Ovary (tissue), 9 donors: Measurements from ENCODE around the gene MAD1L1. TPM values are rescaled to one million over a fixed set of nuclear protein-coding genes. Genes with fewer than 3 reads are reported as not detected.
A peak's percentile ranks its signal among the peaks of the same experiment; 100 is the strongest.

ENCODE experiments used
- DNase-seq, 5 donors: peaks; one replicate each; pipeline ENCODE4 v3.0.0-alpha.2; 2019 to 2020
- H3K27ac ChIP-seq, 2 donors: fragments of 200-600 bp; one replicate each; pipeline versions ENCODE4 v1.5.1 to v1.8.0; 2019 to 2022
- H3K27me3 ChIP-seq: fragments of 200-600 bp; one replicate; pipeline ENCODE4 v1.8.0; 2022
- H3K36me3 ChIP-seq: fragments of 200-600 bp; sonication (generic); one replicate; pipeline ENCODE4 v1.5.1; 2019
- H3K4me1 ChIP-seq: one replicate; pipeline ENCODE4 v1.8.1; 2013; ENCODE audit warnings: mild to moderate bottlenecking, moderate library complexity; ENCODE audit not compliant: insufficient read depth
- H3K4me3 ChIP-seq: fragments of 200-600 bp; sonication (generic); one replicate; pipeline ENCODE4 v1.5.1; 2017
- H3K9me3 ChIP-seq, 2 donors: fragments of 200-600 bp in 1 of 2; sonication (generic) in 1 of 2; one replicate each; pipeline versions ENCODE4 v1.5.1 to v1.8.1; 2013 to 2019; ENCODE audit warnings: mild to moderate bottlenecking in 1 of 2, moderate library complexity in 1 of 2
- EP300 ChIP-seq: sonication (generic); formaldehyde crosslinking; IDR thresholded peaks from one replicate; pipeline ENCODE4 v1.6.1; 2017; ENCODE audit warnings: antibody characterized with exemption
- POLR2A ChIP-seq: fragments of 450-650 bp; IDR thresholded peaks from one replicate; pipeline ENCODE4 v1.6.1; 2017; ENCODE audit warnings: antibody characterized with exemption, mild to moderate bottlenecking, moderate library complexity
- WGBS, 3 donors: extraction: QIAGEN DNeasy Blood & Tissue Kit in 1 of 3; methylation state at CpG; one replicate each; pipeline versions ENCODE4 v1.1.5 to v1.1.7; 2013 to 2017; 5-methylcytosine and 5-hydroxymethylcytosine counted together
- intact Hi-C, 4 donors: fragments of 100-400 bp; cut with DNase I; formaldehyde crosslinking; loops; one replicate each; pipeline versions ENCODE4 v1.11.0 to v1.15.1; 2022 to 2023
- polyA plus RNA-seq, 2 donors: library from polyadenylated mRNA; stranded (reverse); fragments of 200-250 nt in 1 of 2; fragments of 350-450 nt in 1 of 2; fragmentation: Illumina TruSeq in 1 of 2; extraction: RNeasy Lipid Tissue Mini Kit (QIAGEN cat#74804) in 1 of 2; gene quantifications; one replicate each; pipeline ENCODE4 v1.2.3, GENCODE V29; 2013 to 2014
- total RNA-seq, 7 donors: library from RNA; depleted of rRNA in 2 of 7; stranded (reverse); fragments of >200 nt in 2 of 7; fragmentation: NEBNext Ultra II Directional in 3 of 7; extraction: Animal tissue kit (Norgen Biotek cat#: 25700) in 3 of 7; gene quantifications; one replicate each; pipeline versions ENCODE4 v1.1.0 to v1.2.4, GENCODE V29; 2016 to 2023
- TF ChIP-seq, protein P1 (sequence below), 3 donors: fragments of 450-650 bp in 2 of 3; fragments of 200-600 bp in 1 of 3; IDR thresholded peaks; one replicate each; pipeline versions ENCODE4 v1.5.1 to v1.8.0; 2016 to 2022; ENCODE audit warnings: antibody characterized with exemption in 3 of 3, mild to moderate bottlenecking in 1 of 3
- donor health status: DM: no; HTN: no; CAD: no; lungs with moderate emphysema.
- donor health status: DM: no; HTN: no; CAD: no.
- donor health status: Bipolar disorder and iron deficiency.
- donor health status: DM: yes; HTN: yes; CAD: no.
- donor health status: DM: no; HTN: no; CAD: no.
- donor health status: DM: yes; HTN: yes; CAD: no.

MAD1L1 gene
- total and polyA plus RNA-seq, 9 donors, result 5.9 to 36.6 (median 22.8) TPM

DNA sequence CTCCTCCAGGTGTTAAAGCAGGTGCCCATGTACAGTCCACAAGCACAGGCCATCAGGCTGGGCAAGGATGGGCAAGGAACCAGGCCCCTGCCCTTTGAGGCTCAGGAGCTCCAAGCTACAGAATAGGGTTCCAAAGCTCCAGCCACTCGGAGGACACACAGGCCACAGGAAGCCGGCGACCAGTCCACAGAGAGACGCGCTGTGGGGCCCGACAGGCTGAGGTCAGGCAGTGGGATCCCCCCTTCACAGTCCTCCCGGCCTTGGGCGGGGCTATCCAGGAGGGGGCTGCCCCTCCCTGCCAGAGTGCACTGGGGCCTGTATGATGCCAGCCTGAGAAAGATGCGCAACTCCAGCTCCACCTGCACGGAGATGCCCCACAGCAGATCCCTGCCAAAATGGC lies 34.0 kb downstream of the MAD1L1 start:
- H3K36me3 ChIP-seq, result no peaks in the 10 kb centered on the region
- 86 to 90% (median 87%) methylated on average over 10 of the region's 10 CpGs for WGBS, 3 donors
- no peak overlapping the region for H3K4me3 ChIP-seq
- no peak overlapping the region for H3K27ac ChIP-seq
- H3K4me1 ChIP-seq, result peaks cover 12% of the 10 kb centered on the region
- no peaks in the 10 kb centered on the region for H3K27me3 ChIP-seq
- intact Hi-C loops, result no loop called here
- TF ChIP-seq, protein P1, sequence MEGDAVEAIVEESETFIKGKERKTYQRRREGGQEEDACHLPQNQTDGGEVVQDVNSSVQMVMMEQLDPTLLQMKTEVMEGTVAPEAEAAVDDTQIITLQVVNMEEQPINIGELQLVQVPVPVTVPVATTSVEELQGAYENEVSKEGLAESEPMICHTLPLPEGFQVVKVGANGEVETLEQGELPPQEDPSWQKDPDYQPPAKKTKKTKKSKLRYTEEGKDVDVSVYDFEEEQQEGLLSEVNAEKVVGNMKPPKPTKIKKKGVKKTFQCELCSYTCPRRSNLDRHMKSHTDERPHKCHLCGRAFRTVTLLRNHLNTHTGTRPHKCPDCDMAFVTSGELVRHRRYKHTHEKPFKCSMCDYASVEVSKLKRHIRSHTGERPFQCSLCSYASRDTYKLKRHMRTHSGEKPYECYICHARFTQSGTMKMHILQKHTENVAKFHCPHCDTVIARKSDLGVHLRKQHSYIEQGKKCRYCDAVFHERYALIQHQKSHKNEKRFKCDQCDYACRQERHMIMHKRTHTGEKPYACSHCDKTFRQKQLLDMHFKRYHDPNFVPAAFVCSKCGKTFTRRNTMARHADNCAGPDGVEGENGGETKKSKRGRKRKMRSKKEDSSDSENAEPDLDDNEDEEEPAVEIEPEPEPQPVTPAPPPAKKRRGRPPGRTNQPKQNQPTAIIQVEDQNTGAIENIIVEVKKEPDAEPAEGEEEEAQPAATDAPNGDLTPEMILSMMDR (IDR thresholded peaks at IDR 0.05), result no peak
- no peak for TF ChIP-seq POLR2A
- DNase-seq, result no peak
- no peaks in the 10 kb centered on the region for H3K9me3 ChIP-seq

DNA sequence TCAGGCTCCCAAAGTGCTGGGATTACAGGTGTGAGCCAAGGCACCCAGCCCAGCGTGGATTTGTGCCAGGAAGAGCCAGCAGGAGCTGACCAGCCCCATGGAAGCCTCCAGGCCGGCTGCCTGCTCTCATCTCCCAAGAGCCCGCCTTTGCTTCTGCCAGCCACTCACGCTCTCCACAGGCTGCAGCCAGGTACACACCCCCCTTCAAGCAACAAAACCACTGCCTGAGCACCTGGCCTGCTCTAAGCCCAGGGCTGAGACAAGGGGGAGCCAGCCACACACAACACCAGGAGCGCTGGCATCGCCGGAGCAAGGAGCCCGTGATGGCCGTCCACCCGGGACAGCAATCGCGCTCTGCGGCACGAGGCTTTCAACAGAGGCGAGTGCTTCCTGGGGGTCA lies 34.5 kb downstream of the MAD1L1 start:
- Histone ChIP-seq H3K9me3 (no peaks in the 10 kb centered on the region), H3K27ac (no peak overlapping the region), H3K27me3 (no peaks in the 10 kb centered on the region), H3K4me3 (no peak overlapping the region), H3K36me3 (no peaks in the 10 kb centered on the region), H3K4me1 (peaks cover 10% of the 10 kb centered on the region)
- TF ChIP-seq POLR2A (no peak), EP300 (no peak)
- TF ChIP-seq, protein P1 (IDR thresholded peaks at IDR 0.05), result no peak
- no peak for DNase-seq
- 93% methylated on average over 15 of the region's 15 CpGs for WGBS, 3 donors
- intact Hi-C loops, result no loop called here

DNA sequence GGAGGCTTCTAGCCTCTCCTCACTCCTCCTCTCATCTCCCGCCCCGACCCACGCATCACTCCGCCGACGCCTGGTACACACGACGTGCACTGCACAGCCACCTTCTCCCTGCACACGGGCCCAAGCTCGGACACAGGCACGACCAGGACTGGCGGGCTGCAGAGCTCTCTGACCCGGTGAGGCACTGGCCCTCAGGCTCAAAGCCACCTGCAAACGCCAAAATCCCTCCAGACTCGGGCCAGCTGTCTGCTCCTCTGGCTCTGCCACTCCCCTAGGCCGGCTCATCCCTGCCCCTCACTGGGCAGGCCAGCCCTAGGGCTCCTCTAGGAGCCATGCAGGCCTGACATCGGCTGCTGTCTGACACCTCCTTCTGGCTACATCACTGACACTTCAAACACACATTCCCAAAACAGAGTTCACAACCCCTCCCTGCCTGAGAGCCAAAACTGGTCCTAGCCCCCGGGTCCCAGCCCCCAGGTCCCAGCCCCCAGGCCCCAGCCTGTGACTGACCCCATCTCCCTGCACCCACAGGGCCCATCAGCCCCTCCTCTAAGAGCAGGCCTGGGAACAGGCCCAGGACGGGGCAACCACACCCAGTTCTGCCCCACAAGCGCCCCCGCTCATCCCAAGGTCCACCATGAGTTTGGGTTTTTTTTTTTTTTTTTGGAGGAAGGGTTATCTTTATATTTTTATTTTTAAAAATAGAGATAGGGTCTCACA lies 35.1 kb downstream of the MAD1L1 start:
- 80 to 86% (median 85%) methylated on average over 21 of the region's 21 CpGs for WGBS, 3 donors
- Histone ChIP-seq H3K27me3 (no peaks in the 10 kb centered on the region), H3K4me3 (no peak overlapping the region), H3K27ac (no peak overlapping the region), H3K9me3 (no peaks in the 10 kb centered on the region), H3K36me3 (no peaks in the 10 kb centered on the region), H3K4me1 (peaks cover 7% of the 10 kb centered on the region)
- TF ChIP-seq, protein P1 (IDR thresholded peaks at IDR 0.05), result no peak
- TF ChIP-seq POLR2A (no peak), EP300 (no peak)
- intact Hi-C loops, result no loop called here
- no peak for DNase-seq

GRCh38 chr7:2196381-2197378 lies 36.1 kb downstream of the MAD1L1 start:
- Histone ChIP-seq H3K4me3 (no peak overlapping the region), H3K9me3 (no peaks in the 10 kb centered on the region), H3K27me3 (no peaks in the 10 kb centered on the region), H3K4me1 (peaks cover under 1% of the 10 kb centered on the region), H3K27ac (no peak overlapping the region), H3K36me3 (no peaks in the 10 kb centered on the region)
- TF ChIP-seq, protein P1 (IDR thresholded peaks at IDR 0.05), result no peak
- no peak for TF ChIP-seq POLR2A
- TF ChIP-seq EP300, result no peak
- DNase-seq, result peak in 1 of 5 donors; percentile 12
- intact Hi-C loops, result no loop called here
- WGBS, 3 donors, result 90 to 91% (median 91%) methylated on average over 32 of the region's 32 CpGs
